ENCODE results near the gene GDAP1L1. TPM values are rescaled to one million over a fixed set of nuclear protein-coding genes. Genes with fewer than 3 reads are reported as not detected.

Gene GDAP1L1
- total RNA-seq, 2 donors from 2014 or later: 1.2 TPM; not detected in 1

DNA sequence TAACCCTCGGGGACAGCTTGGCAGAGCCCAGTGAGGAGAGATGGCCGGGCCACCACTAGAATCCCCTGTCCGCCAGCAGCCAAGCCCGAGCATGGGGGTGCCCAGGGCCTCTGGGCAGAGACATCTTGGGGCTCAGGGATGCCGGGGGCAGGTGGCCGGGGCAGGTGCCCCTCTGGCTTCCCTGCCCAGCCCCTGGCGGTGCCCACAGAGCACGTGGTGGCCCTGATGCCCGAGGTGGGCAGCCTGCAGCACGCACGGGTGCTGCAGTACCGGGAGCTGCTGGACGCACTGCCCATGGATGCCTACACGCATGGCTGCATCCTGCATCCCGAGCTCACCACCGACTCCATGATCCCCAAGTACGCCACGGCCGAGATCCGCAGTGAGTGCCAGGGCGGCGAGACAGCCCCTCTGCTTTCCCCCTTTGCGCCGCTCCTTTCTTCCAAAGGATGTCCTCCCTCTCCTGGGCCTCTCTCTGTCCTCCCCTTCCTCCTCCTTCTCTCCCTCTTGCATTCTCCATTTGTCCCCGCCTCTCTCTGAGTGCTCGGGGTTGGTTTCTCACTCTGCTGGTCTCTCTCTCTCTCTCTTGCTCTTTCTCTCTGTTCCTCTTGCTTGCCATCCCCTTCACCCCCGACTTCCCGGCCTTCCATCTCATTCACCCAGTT, 11.2 kb downstream of the GDAP1L1 start:
- TF ChIP-seq, protein P1, sequence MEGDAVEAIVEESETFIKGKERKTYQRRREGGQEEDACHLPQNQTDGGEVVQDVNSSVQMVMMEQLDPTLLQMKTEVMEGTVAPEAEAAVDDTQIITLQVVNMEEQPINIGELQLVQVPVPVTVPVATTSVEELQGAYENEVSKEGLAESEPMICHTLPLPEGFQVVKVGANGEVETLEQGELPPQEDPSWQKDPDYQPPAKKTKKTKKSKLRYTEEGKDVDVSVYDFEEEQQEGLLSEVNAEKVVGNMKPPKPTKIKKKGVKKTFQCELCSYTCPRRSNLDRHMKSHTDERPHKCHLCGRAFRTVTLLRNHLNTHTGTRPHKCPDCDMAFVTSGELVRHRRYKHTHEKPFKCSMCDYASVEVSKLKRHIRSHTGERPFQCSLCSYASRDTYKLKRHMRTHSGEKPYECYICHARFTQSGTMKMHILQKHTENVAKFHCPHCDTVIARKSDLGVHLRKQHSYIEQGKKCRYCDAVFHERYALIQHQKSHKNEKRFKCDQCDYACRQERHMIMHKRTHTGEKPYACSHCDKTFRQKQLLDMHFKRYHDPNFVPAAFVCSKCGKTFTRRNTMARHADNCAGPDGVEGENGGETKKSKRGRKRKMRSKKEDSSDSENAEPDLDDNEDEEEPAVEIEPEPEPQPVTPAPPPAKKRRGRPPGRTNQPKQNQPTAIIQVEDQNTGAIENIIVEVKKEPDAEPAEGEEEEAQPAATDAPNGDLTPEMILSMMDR (IDR thresholded peaks at IDR 0.05): no peak
- H3K9me3 ChIP-seq: no peaks in the 10 kb centered on the region
- H3K4me3 ChIP-seq: no peak overlapping the region
- no peaks in the 10 kb centered on the region for H3K27me3 ChIP-seq
- H3K36me3 ChIP-seq: no peaks in the 10 kb centered on the region
- no peaks in the 10 kb centered on the region for H3K4me1 ChIP-seq
- DNase-seq (ENCODE audit: low spot score): no peak
- H3K27ac ChIP-seq: no peak overlapping the region

DNA sequence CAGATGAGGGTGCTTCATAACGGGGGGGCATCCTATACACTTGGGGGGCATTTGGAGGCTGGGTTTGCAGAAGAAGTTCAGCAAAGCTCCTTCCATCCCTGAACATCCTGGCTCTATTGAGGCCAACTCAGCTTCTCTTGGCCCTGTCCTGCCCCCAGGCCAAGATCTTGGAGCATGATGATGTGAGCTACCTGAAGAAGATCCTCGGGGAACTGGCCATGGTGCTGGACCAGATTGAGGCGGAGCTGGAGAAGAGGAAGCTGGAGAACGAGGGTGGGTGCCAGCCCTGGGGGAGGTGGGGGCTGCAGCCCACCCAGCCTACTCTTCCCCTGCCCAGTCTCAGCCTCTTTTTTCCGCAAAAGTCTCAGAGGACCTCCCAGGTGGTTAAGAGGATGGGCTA, 17.2 kb downstream of the GDAP1L1 start:
- Histone ChIP-seq H3K36me3 (no peaks in the 10 kb centered on the region), H3K27me3 (no peaks in the 10 kb centered on the region), H3K27ac (no peak overlapping the region), H3K9me3 (no peaks in the 10 kb centered on the region), H3K4me1 (no peaks in the 10 kb centered on the region), H3K4me3 (no peak overlapping the region)
- no peak for DNase-seq (ENCODE audit: low spot score)
- TF ChIP-seq, protein P1 (IDR thresholded peaks at IDR 0.05): no peak

DNA sequence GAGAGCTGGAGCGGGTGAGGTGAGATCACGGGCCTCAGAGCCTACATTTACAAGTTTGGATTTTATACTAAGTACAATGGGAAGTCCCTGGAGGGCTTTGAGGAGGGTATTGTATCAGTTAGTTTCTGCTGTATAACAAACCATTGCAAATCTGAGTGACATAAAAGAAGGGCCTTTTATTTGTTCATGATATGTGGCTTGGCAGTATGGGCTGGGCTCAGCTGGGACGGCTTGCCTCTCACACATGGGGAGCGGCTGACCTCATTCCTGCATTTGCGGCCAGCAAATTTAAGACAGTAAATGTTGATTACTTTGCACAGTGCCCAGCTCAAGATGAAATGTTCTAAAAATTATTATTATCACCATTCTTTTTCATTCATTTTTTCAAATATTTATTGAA, 21.7 kb downstream of the GDAP1L1 start:
- Histone ChIP-seq H3K4me1 (no peaks in the 10 kb centered on the region), H3K36me3 (peaks cover 12% of the 10 kb centered on the region), H3K27ac (no peak overlapping the region), H3K9me3 (no peaks in the 10 kb centered on the region), H3K4me3 (no peak overlapping the region), H3K27me3 (no peaks in the 10 kb centered on the region)
- TF ChIP-seq, protein P1 (IDR thresholded peaks at IDR 0.05): no peak
- no peak for DNase-seq (ENCODE audit: low spot score)

DNA sequence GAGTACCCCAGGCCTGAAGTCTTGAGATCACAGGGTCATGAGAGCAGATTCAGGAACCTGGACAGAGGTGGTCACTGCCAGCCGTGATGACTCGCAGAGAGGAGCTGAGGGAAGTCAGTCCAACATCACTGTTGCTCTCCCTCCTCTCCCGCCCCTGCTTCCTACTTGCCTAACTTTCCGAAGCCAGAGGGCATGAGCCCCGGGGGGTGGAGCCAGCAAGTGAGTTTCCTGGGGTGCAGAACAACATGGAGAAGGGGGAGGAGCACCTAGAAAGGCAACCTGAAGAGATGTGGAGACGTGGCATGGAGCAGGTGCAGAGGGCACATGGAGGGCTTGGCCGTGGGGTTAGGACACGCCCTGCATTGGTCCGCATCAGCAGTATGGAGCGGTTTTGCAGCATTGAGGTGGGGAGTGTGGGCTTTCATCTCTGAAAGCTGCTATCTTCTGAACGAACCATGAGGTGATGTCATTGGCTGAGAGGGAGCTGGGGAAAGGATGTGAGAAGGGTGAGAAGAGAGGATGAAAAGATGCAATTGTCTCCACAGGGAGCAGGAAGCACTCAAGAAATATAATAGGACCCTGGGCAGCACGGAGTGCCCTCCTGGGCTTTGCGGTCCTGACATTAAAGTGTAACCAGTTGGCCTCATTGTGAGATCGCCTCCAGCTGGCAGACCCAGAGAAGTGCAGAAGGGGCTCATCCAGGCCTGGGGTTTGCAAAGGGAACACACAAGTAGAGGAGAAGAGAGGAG, 25.0 kb downstream of the GDAP1L1 start:
- H3K36me3 ChIP-seq: peaks cover 12% of the 10 kb centered on the region
- TF ChIP-seq, protein P1 (IDR thresholded peaks at IDR 0.05): no peak
- no peak overlapping the region for H3K27ac ChIP-seq
- H3K9me3 ChIP-seq: no peaks in the 10 kb centered on the region
- H3K27me3 ChIP-seq: no peaks in the 10 kb centered on the region
- peaks cover 0 to 2% of the 10 kb centered on the region in 2 donors for H3K4me1 ChIP-seq
- DNase-seq (ENCODE audit: low spot score): no peak
- no peak overlapping the region for H3K4me3 ChIP-seq

DNA sequence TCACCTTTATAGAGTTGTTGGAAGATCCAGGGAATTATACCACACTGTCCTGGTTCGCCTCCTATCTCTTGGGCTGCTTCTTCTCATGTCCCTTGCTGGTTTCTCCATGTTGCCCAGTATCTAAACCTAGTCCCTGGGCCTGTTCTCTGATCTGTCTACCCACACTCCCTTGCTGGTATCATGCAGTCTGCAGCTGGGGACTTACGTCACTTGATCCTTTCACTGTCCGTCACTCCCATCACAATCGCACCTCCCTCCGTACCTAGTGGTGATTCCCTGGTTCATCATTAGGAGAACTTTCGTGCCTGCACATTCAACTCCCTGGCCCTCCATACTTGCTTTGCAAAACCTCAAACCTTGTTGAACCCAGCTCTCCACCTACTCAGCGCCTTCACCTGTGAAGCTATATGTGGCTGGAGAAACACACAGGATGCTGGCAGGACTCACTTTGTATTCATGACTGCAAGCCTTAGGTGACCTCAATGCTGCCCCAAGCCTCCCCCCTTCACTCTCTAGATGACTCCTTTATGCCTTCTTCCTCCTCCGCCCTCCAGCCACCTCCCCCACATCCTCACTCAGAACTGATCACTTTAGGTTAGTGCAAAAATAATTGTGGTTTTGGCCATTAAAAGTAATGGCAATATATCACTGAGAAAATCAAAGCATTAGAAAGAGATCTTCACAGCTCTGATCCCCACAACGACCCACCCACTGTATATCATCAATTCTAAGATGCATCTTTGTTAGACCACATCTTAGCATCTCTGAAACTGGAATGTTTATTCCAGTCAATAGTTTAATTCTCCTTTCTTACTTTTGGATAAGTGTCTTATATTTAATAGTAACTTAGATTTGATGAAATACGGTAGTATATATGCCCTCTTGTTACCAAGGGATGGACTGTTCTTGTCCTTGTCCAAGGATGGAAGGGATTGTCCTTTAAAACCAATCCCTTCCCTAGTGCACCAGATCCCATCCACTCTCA, 26.4 kb downstream of the GDAP1L1 start:
- Histone ChIP-seq H3K4me3 (no peak overlapping the region), H3K27ac (no peak overlapping the region), H3K27me3 (no peaks in the 10 kb centered on the region), H3K9me3 (no peaks in the 10 kb centered on the region), H3K36me3 (peaks cover 12% of the 10 kb centered on the region), H3K4me1 (peaks cover 0 to 6% of the 10 kb centered on the region in 2 donors)
- TF ChIP-seq, protein P1 (IDR thresholded peaks at IDR 0.05): no peak
- DNase-seq (ENCODE audit: low spot score): no peak

All from right atrium auricular region (tissue), 2 donors.